Body of pancreas (tissue), 4 donors: ENCODE data around the gene AGO3. TPM values are rescaled to one million over a fixed set of nuclear protein-coding genes. Genes with fewer than 3 reads are reported as not detected.

ENCODE experiments used
- ATAC-seq: fragments of 150-250 bp; one replicate; pipeline ENCODE4 v1.9.1; 2016
- DNase-seq, 4 donors: peaks; one replicate each; pipeline ENCODE4 v3.0.0-alpha.2; 2019
- H3K27ac ChIP-seq, 4 donors: fragments of 200-600 bp; sonication (generic); 1 replicate in 3 of 4; 2 replicates in 1 of 4; pipeline versions ENCODE4 v1.5.1 to v1.6.1; 2016 to 2019; ENCODE audit warnings: mild to moderate bottlenecking in 1 of 4, mixed read lengths in 1 of 4, moderate library complexity in 1 of 4
- H3K27me3 ChIP-seq, 2 donors: fragments of 200-600 bp; sonication (generic); one replicate each; pipeline ENCODE4 v1.6.0; 2016; ENCODE audit warnings: mild to moderate bottlenecking in 1 of 2
- H3K36me3 ChIP-seq, 2 donors: fragments of 200-600 bp; sonication (generic); replicated peaks in 1 of 2; 2 replicates each; pipeline ENCODE4 v1.5.1; 2016; ENCODE audit warnings: low read depth in 2 of 2; ENCODE audit not compliant: insufficient read depth in 1 of 2
- H3K4me1 ChIP-seq: fragments of 200-600 bp; sonication (generic); one replicate; pipeline ENCODE4 v1.6.0; 2016
- H3K4me3 ChIP-seq, 2 donors: fragments of 200-600 bp; sonication (generic); 1 replicate in 1 of 2; 2 replicates in 1 of 2; pipeline ENCODE4 v1.5.1; 2016 to 2019
- H3K9me3 ChIP-seq, 3 donors: fragments of 200-600 bp; sonication (generic); 1 replicate in 2 of 3; 2 replicates in 1 of 3; pipeline ENCODE4 v1.5.1; 2016
- POLR2A ChIP-seq, 3 donors: fragments of 450-650 bp; IDR thresholded peaks; one replicate each; pipeline ENCODE4 v1.6.1; 2016; ENCODE audit warnings: antibody characterized with exemption in 3 of 3, mild to moderate bottlenecking in 2 of 3
- WGBS, 2 donors: methylation state at CpG; one replicate each; pipeline ENCODE4 v1.1.5; 2017; 5-methylcytosine and 5-hydroxymethylcytosine counted together
- intact Hi-C: fragments of 100-400 bp; cut with DNase I; formaldehyde crosslinking; loops from one replicate; pipeline ENCODE4 v1.15.1; 2023
- total RNA-seq, 2 donors: library from RNA; depleted of rRNA; stranded (reverse); fragments of >200 nt; gene quantifications; one replicate each; pipeline ENCODE4 v1.1.0, GENCODE V29; 2016
- TF ChIP-seq, protein P1 (sequence below), 7 experiments: fragments of 450-650 bp in 4 of 7; fragments of 200-600 bp in 3 of 7; sonication (generic) in 3 of 7; IDR thresholded peaks; one replicate each; pipeline ENCODE4 v1.5.1; 2016 to 2019; ENCODE audit warnings: antibody characterized with exemption in 7 of 7

Gene AGO3
- total RNA-seq, 2 donors from 2014 or later, result 10.9 to 12.2 TPM

DNA sequence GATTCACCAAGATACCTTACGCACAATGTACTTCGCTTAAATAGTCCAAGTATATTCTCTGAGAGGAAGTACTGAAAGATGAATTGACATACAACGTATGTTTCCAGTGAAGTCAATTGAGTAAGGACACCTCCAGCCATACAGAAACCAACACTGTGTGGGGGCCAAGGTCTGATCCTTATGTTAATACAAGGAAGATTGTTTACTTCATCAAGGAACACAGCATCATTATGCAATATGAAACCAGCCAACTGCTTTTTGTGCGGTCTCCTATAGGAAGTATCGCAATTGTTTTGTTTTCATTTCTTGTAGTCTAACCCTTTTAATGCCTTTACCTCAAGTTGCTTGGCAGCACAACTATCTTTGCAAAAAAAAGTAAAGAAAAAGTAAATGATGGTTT, 124.8 kb downstream of the AGO3 start:
- Histone ChIP-seq H3K9me3 (no peaks in the 10 kb centered on the region), H3K4me3 (no peak overlapping the region), H3K36me3 (peaks cover 0 to 2% of the 10 kb centered on the region in 2 donors), H3K27ac (no peak overlapping the region), H3K27me3 (no peaks in the 10 kb centered on the region), H3K4me1 (no peaks in the 10 kb centered on the region)
- TF ChIP-seq POLR2A (IDR thresholded peaks at IDR 0.05), result no peak
- TF ChIP-seq, protein P1, sequence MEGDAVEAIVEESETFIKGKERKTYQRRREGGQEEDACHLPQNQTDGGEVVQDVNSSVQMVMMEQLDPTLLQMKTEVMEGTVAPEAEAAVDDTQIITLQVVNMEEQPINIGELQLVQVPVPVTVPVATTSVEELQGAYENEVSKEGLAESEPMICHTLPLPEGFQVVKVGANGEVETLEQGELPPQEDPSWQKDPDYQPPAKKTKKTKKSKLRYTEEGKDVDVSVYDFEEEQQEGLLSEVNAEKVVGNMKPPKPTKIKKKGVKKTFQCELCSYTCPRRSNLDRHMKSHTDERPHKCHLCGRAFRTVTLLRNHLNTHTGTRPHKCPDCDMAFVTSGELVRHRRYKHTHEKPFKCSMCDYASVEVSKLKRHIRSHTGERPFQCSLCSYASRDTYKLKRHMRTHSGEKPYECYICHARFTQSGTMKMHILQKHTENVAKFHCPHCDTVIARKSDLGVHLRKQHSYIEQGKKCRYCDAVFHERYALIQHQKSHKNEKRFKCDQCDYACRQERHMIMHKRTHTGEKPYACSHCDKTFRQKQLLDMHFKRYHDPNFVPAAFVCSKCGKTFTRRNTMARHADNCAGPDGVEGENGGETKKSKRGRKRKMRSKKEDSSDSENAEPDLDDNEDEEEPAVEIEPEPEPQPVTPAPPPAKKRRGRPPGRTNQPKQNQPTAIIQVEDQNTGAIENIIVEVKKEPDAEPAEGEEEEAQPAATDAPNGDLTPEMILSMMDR (IDR thresholded peaks at IDR 0.05), result no peak
- intact Hi-C loops, result no loop called here
- no peak for DNase-seq
- ATAC-seq, result no peak
- WGBS, 2 donors, result 73 to 95% methylated on average over 5 of the region's 5 CpGs

- Histone ChIP-seq H3K4me3 (no peak overlapping the region), H3K27me3 (no peaks in the 10 kb centered on the region), H3K9me3 (no peaks in the 10 kb centered on the region), H3K36me3 (no peaks in the 10 kb centered on the region), H3K27ac (no peak overlapping the region), H3K4me1 (no peaks in the 10 kb centered on the region)
- intact Hi-C loops, result no loop called here
- TF ChIP-seq, protein P1 (IDR thresholded peaks at IDR 0.05), result no peak
- no peak for TF ChIP-seq POLR2A (IDR thresholded peaks at IDR 0.05)
- no peak for ATAC-seq
- no peak for DNase-seq
- 92 to 100% methylated on average over 1 of the region's 1 CpG for whole genome bisulfite sequencing, 2 donors
These were observed 131.4 kb downstream of the AGO3 start for GRCh38 chr1:36062315-36062714.

- ATAC-seq, result no peak
These were observed 137.0 kb downstream of the AGO3 start for GRCh38 chr1:36067871-36068270.

DNA sequence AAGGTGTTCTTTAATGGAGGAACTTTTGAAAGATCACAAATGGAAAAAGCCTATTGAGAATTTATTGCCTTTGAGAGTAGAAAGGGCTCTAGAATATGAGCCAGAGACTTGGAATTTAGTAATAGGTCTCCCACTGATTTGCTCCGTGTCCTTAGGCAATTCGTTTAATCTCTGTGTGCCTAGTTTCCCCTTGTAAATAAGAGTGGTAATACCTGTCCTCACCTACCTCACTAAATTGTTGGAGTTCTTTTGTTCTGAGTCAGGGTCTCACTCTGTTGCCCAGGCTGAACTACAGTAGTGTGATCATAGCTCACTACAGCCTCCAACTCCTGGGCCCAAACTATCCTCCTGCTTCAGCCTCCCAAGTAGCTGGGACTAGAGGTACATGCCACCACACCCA, 138.0 kb downstream of the AGO3 start:
- Histone ChIP-seq H3K27me3 (no peaks in the 10 kb centered on the region), H3K36me3 (no peaks in the 10 kb centered on the region), H3K4me1 (no peaks in the 10 kb centered on the region), H3K27ac (no peak overlapping the region), H3K4me3 (no peak overlapping the region), H3K9me3 (no peaks in the 10 kb centered on the region)
- intact Hi-C loops, result no loop called here
- no peak for ATAC-seq
- no peak for DNase-seq
- no peak for TF ChIP-seq POLR2A (IDR thresholded peaks at IDR 0.05)
- TF ChIP-seq, protein P1 (IDR thresholded peaks at IDR 0.05), result no peak
- WGBS, 2 donors, result 78 to 90% methylated on average over 2 of the region's 2 CpGs

More at GRCh38 chr1:36067871-36068270, 137.0 kb downstream of the AGO3 start:
- Histone ChIP-seq H3K36me3 (no peaks in the 10 kb centered on the region), H3K9me3 (no peaks in the 10 kb centered on the region), H3K4me3 (no peak overlapping the region), H3K27me3 (no peaks in the 10 kb centered on the region), H3K4me1 (no peaks in the 10 kb centered on the region), H3K27ac (no peak overlapping the region)
- intact Hi-C loops, result no loop called here
- DNase-seq, result no peak
- TF ChIP-seq POLR2A (IDR thresholded peaks at IDR 0.05), result no peak
- TF ChIP-seq, protein P1 (IDR thresholded peaks at IDR 0.05), result no peak

- DNase-seq, result no peak
- Histone ChIP-seq H3K36me3 (no peaks in the 10 kb centered on the region), H3K27me3 (no peaks in the 10 kb centered on the region), H3K4me1 (no peaks in the 10 kb centered on the region), H3K27ac (no peak overlapping the region), H3K9me3 (no peaks in the 10 kb centered on the region), H3K4me3 (no peak overlapping the region)
- ATAC-seq, result no peak
- intact Hi-C loops, result no loop called here
- 66 to 69% methylated on average over 2 of the region's 2 CpGs for WGBS, 2 donors
- TF ChIP-seq POLR2A (IDR thresholded peaks at IDR 0.05), result no peak
- TF ChIP-seq, protein P1 (IDR thresholded peaks at IDR 0.05), result no peak
These were observed 139.4 kb downstream of the AGO3 start for GRCh38 chr1:36070349-36070748.
